Suprapubic skin (tissue), 4 donors: ENCODE measurements around the gene F2RL3. TPM values are rescaled to one million over a fixed set of nuclear protein-coding genes. Genes with fewer than 3 reads are reported as not detected.

ENCODE experiments used
- DNase-seq, 2 donors: peaks; one replicate each; pipeline ENCODE4 v3.0.0-alpha.2; 2019; ENCODE audit warnings: low spot score in 2 of 2
- H3K27ac ChIP-seq: fragments of 200-600 bp; sonication (generic); one replicate; pipeline ENCODE4 v1.5.1; 2019
- H3K27me3 ChIP-seq: fragments of 200-600 bp; sonication (generic); one replicate; pipeline ENCODE4 v1.5.1; 2019
- H3K36me3 ChIP-seq: fragments of 200-600 bp; sonication (generic); one replicate; pipeline ENCODE4 v1.5.1; 2019
- H3K4me1 ChIP-seq: fragments of 200-600 bp; sonication (generic); one replicate; pipeline ENCODE4 v1.5.1; 2019
- H3K4me3 ChIP-seq: fragments of 200-600 bp; sonication (generic); one replicate; pipeline ENCODE4 v1.5.1; 2019; ENCODE audit warnings: mild to moderate bottlenecking
- H3K9me3 ChIP-seq: fragments of 200-600 bp; sonication (generic); one replicate; pipeline ENCODE4 v1.5.1; 2019
- EP300 ChIP-seq: sonication (generic); formaldehyde crosslinking; IDR thresholded peaks from one replicate; pipeline ENCODE4 v1.6.1; 2017; ENCODE audit warnings: antibody characterized with exemption
- POLR2A ChIP-seq, 2 donors: fragments of 450-650 bp; IDR thresholded peaks; one replicate each; pipeline ENCODE4 v1.6.1; 2017; ENCODE audit warnings: antibody characterized with exemption in 2 of 2, mild to moderate bottlenecking in 2 of 2, moderate library complexity in 2 of 2
- POLR2AphosphoS5 ChIP-seq, 3 donors: sonication (generic); formaldehyde crosslinking; IDR thresholded peaks; one replicate each; pipeline ENCODE4 v1.6.1; 2017; ENCODE audit warnings: antibody characterized with exemption in 3 of 3
- WGBS: methylation state at CpG from one replicate; pipeline ENCODE4 v1.1.5; 2018; 5-methylcytosine and 5-hydroxymethylcytosine counted together
- total RNA-seq, 4 donors: library from RNA; depleted of rRNA; stranded (reverse); fragments of >200 nt; gene quantifications; one replicate each; pipeline ENCODE4 v1.1.0, GENCODE V29; 2016
- TF ChIP-seq, protein P1 (sequence below), 2 donors: fragments of 200-600 bp in 1 of 2; fragments of 450-650 bp in 1 of 2; sonication (generic) in 1 of 2; IDR thresholded peaks; one replicate each; pipeline ENCODE4 v1.5.1; 2016 to 2019; ENCODE audit warnings: antibody characterized with exemption in 2 of 2, mild to moderate bottlenecking in 1 of 2, moderate library complexity in 1 of 2

F2RL3 gene
- total RNA-seq, 4 donors from 2014 or later, result 0.57 to 3.9 (median 1.2) TPM

DNA sequence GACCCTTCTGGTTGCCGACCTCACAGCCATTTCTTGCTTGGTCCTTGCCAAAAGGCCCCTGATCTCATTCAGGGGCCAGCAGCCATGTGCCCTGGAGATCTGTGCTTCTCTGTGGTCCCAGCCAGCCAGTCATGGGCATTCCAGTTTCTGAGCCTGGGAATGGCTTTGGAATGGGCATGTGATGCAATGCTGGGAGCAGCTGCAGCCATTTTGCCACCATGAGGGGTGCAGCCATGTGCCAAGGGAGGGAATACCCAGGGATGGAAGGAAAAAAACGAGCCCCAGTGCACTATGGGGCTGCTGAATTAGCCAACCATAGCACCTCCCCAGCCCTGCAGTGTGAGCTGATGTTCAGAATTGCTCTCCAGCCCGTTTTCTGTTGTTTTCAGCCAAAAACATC is 26.3 kb downstream of the F2RL3 start:
- no peak overlapping the region for H3K27ac ChIP-seq
- TF ChIP-seq POLR2A (IDR thresholded peaks at IDR 0.05) (no peak), POLR2AphosphoS5 (IDR thresholded peaks at IDR 0.05) (no peak), EP300 (no peak)
- TF ChIP-seq, protein P1, sequence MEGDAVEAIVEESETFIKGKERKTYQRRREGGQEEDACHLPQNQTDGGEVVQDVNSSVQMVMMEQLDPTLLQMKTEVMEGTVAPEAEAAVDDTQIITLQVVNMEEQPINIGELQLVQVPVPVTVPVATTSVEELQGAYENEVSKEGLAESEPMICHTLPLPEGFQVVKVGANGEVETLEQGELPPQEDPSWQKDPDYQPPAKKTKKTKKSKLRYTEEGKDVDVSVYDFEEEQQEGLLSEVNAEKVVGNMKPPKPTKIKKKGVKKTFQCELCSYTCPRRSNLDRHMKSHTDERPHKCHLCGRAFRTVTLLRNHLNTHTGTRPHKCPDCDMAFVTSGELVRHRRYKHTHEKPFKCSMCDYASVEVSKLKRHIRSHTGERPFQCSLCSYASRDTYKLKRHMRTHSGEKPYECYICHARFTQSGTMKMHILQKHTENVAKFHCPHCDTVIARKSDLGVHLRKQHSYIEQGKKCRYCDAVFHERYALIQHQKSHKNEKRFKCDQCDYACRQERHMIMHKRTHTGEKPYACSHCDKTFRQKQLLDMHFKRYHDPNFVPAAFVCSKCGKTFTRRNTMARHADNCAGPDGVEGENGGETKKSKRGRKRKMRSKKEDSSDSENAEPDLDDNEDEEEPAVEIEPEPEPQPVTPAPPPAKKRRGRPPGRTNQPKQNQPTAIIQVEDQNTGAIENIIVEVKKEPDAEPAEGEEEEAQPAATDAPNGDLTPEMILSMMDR (IDR thresholded peaks at IDR 0.05), result no peak
- peaks cover 29% of the 10 kb centered on the region for H3K9me3 ChIP-seq
- peaks cover 3% of the 10 kb centered on the region for H3K27me3 ChIP-seq
- 67% methylated on average over 2 of the region's 3 CpGs for WGBS
- no peaks in the 10 kb centered on the region for H3K36me3 ChIP-seq
- H3K4me3 ChIP-seq, result no peak overlapping the region
- H3K4me1 ChIP-seq, result no peaks in the 10 kb centered on the region
- DNase-seq, result no peak

DNA sequence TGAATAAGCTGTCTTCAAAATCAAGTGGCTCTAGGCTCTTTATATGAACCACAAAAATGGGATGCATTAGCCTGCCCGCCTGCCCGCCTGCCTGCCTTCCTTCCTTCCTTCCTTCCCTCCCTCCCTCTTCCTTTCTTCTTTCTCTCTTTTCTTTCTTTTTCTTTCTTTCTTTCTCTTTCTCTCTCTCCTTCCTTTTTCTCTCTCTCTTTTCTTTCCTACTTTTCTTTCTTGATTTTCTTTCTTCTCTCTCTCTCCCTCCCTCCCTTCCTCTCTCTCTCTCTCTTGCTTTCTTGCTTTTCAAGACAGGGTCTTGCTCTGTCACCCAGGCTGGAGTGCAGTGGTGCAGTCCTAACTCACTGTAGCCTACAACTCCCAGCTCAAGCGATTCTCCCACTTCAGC is 26.9 kb downstream of the F2RL3 start:
- no peak for TF ChIP-seq POLR2A (IDR thresholded peaks at IDR 0.05)
- TF ChIP-seq, protein P1 (IDR thresholded peaks at IDR 0.05), result no peak
- TF ChIP-seq POLR2AphosphoS5 (IDR thresholded peaks at IDR 0.05), result no peak
- no peak for TF ChIP-seq EP300
- Histone ChIP-seq H3K4me3 (no peak overlapping the region), H3K27ac (no peak overlapping the region), H3K9me3 (peaks cover 29% of the 10 kb centered on the region), H3K36me3 (no peaks in the 10 kb centered on the region), H3K4me1 (no peaks in the 10 kb centered on the region), H3K27me3 (peaks cover 3% of the 10 kb centered on the region)
- 78% methylated on average over 3 of the region's 3 CpGs for WGBS
- DNase-seq, result no peak

DNA sequence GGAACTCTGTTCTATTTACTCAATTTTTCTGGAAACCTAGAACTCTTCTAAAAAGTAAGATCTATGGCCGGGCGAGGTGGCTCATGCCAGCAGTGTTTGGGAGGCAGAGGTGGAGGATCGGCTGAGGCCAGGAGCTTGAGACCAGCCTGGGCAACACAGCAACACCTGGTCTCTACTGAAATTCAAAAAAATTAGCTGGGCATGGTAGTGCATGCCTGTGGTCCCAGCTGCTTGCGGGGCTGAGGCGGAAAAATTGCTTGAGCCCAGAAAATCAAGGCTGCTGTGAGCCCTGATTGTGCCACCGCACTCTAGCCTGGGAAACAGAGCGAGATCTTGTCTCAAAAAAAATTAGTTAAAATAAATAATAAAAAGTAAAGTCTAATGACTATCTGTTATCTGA is 28.6 kb downstream of the F2RL3 start:
- Histone ChIP-seq H3K36me3 (no peaks in the 10 kb centered on the region), H3K27me3 (peaks cover 5% of the 10 kb centered on the region), H3K27ac (no peak overlapping the region), H3K9me3 (peaks cover 25% of the 10 kb centered on the region), H3K4me3 (no peak overlapping the region), H3K4me1 (peaks cover 8% of the 10 kb centered on the region)
- 89% methylated on average over 7 of the region's 7 CpGs for WGBS
- no peak for DNase-seq
- TF ChIP-seq, protein P1 (IDR thresholded peaks at IDR 0.05), result no peak
- TF ChIP-seq POLR2AphosphoS5 (IDR thresholded peaks at IDR 0.05) (no peak), POLR2A (IDR thresholded peaks at IDR 0.05) (no peak), EP300 (no peak)

- H3K9me3 ChIP-seq, result peaks cover 10% of the 10 kb centered on the region
- no peak overlapping the region for H3K4me3 ChIP-seq
- no peak for TF ChIP-seq POLR2AphosphoS5 (IDR thresholded peaks at IDR 0.05)
- TF ChIP-seq, protein P1 (IDR thresholded peaks at IDR 0.05), result no peak
- TF ChIP-seq EP300, result no peak
- no peak for TF ChIP-seq POLR2A (IDR thresholded peaks at IDR 0.05)
- no peak for DNase-seq
- peaks cover 8% of the 10 kb centered on the region for H3K4me1 ChIP-seq
- no peak overlapping the region for H3K27ac ChIP-seq
- H3K27me3 ChIP-seq, result peaks cover 5% of the 10 kb centered on the region
- no peaks in the 10 kb centered on the region for H3K36me3 ChIP-seq
- 84% methylated on average over 4 of the region's 4 CpGs for WGBS
Observed at GRCh38 chr19:16919496-16919895, 30.7 kb downstream of the F2RL3 start.

- Histone ChIP-seq H3K27ac (no peak overlapping the region), H3K27me3 (peaks cover 5% of the 10 kb centered on the region), H3K9me3 (peaks cover 7% of the 10 kb centered on the region), H3K36me3 (no peaks in the 10 kb centered on the region), H3K4me1 (peaks cover 8% of the 10 kb centered on the region), H3K4me3 (no peak overlapping the region)
- DNase-seq, result no peak
- TF ChIP-seq POLR2A (IDR thresholded peaks at IDR 0.05) (no peak), POLR2AphosphoS5 (IDR thresholded peaks at IDR 0.05) (no peak), EP300 (no peak)
- TF ChIP-seq, protein P1 (IDR thresholded peaks at IDR 0.05), result no peak
- WGBS, result 52% methylated on average over 9 of the region's 12 CpGs
Observed at GRCh38 chr19:16920816-16921529, 32.2 kb downstream of the F2RL3 start.
